Mesothelial cell of epicardium (in vitro differentiated cells): ENCODE measurements around the gene STMN3. TPM values are rescaled to one million over a fixed set of nuclear protein-coding genes. Genes with fewer than 3 reads are reported as not detected.

ENCODE experiments used
- DNase-seq, 2 experiments: peaks; one replicate each; pipeline ENCODE4 v3.0.0; 2021; ENCODE audit warnings: low spot score in 2 of 2; ENCODE audit not compliant: unreplicated experiment in 2 of 2
- H3K27ac Mint-ChIP-seq: 2 replicates; pipeline ENCODE4 v1.8.0; 2021; ENCODE audit warnings: mixed read lengths
- H3K27me3 Mint-ChIP-seq: 2 replicates; pipeline ENCODE4 v1.8.0; 2021; ENCODE audit warnings: low read depth, mixed read lengths
- H3K36me3 Mint-ChIP-seq: 2 replicates; pipeline ENCODE4 v1.8.0; 2021; ENCODE audit warnings: mixed read lengths
- H3K4me1 Mint-ChIP-seq: 2 replicates; pipeline ENCODE4 v1.8.0; 2021; ENCODE audit warnings: mixed read lengths
- H3K4me3 Mint-ChIP-seq: 2 replicates; pipeline ENCODE4 v1.8.0; 2021; ENCODE audit warnings: mild to moderate bottlenecking, moderate library complexity, mixed read lengths
- H3K9me3 Mint-ChIP-seq: 2 replicates; pipeline ENCODE4 v1.8.0; 2021; ENCODE audit warnings: mixed read lengths
- CTCF ChIP-seq: fragments of 200-600 bp; sonication (generic); IDR thresholded peaks from one replicate; pipeline ENCODE4 v1.5.0; 2021; ENCODE audit warnings: antibody characterized with exemption; ENCODE audit not compliant: unreplicated experiment
- total RNA-seq: library from RNA; stranded (reverse); gene quantifications from 3 replicates; pipeline ENCODE4 v1.2.1, GENCODE V29; 2021

The STMN3 gene
- total RNA-seq, 1 donor from 2014 or later: 34.1 TPM

GRCh38 chr20:63689046-63690002 lies 36.1 kb upstream of the STMN3 start:
- H3K4me3 Mint-ChIP-seq: no peak overlapping the region
- H3K27me3 Mint-ChIP-seq: no peaks in the 10 kb centered on the region
- no peak overlapping the region for H3K27ac Mint-ChIP-seq
- peaks cover 7% of the 10 kb centered on the region for H3K36me3 Mint-ChIP-seq
- TF ChIP-seq CTCF: no peak
- no peaks in the 10 kb centered on the region for H3K4me1 Mint-ChIP-seq
- H3K9me3 Mint-ChIP-seq: no peaks in the 10 kb centered on the region
- no peak for DNase-seq

GRCh38 chr20:63688228-63689045 lies 35.2 kb upstream of the STMN3 start:
- Mint-ChIP-seq H3K4me3 (no peak overlapping the region), H3K4me1 (no peaks in the 10 kb centered on the region), H3K36me3 (peaks cover 4% of the 10 kb centered on the region), H3K27ac (no peak overlapping the region), H3K27me3 (no peaks in the 10 kb centered on the region), H3K9me3 (no peaks in the 10 kb centered on the region)
- no peak for DNase-seq
- no peak for TF ChIP-seq CTCF

- no peaks in the 10 kb centered on the region for H3K4me1 Mint-ChIP-seq
- no peaks in the 10 kb centered on the region for H3K9me3 Mint-ChIP-seq
These were observed 34.4 kb upstream of the STMN3 start for GRCh38 chr20:63687419-63688178.

GRCh38 chr20:63686492-63687321 lies 33.5 kb upstream of the STMN3 start:
- no peak for DNase-seq
- no peak overlapping the region for H3K27ac Mint-ChIP-seq
- H3K4me3 Mint-ChIP-seq: no peak overlapping the region
- no peaks in the 10 kb centered on the region for H3K4me1 Mint-ChIP-seq
- no peak for TF ChIP-seq CTCF
- no peaks in the 10 kb centered on the region for H3K9me3 Mint-ChIP-seq
- no peaks in the 10 kb centered on the region for H3K36me3 Mint-ChIP-seq
- no peaks in the 10 kb centered on the region for H3K27me3 Mint-ChIP-seq

More at GRCh38 chr20:63687419-63688178, 34.4 kb upstream of the STMN3 start:
- no peak for TF ChIP-seq CTCF
- Mint-ChIP-seq H3K36me3 (peaks cover 3% of the 10 kb centered on the region), H3K27me3 (no peaks in the 10 kb centered on the region), H3K4me3 (no peak overlapping the region), H3K27ac (no peak overlapping the region)
- no peak for DNase-seq
